ENCODE results near the gene ARHGAP36.

ARHGAP36 gene

GRCh38 chrX:131047180-131047579 lies 11.0 kb upstream of the ARHGAP36 start:
- no peak overlapping the region for H3K4me3 ChIP-seq (ENCODE audit: low read depth, low read length, poor library complexity, severe bottlenecking)

GRCh38 chrX:131053076-131053475 lies 5.1 kb upstream of the ARHGAP36 start:
- no peaks in the 10 kb centered on the region for H3K9me2 ChIP-seq (ENCODE audit: low read depth, low read length)
- no peak overlapping the region for H3K4me3 ChIP-seq (ENCODE audit: low read depth, low read length, poor library complexity, severe bottlenecking)
- no peaks in the 10 kb centered on the region for H3F3A ChIP-seq (ENCODE audit: insufficient read depth, low read length)
- H3K27ac ChIP-seq (ENCODE audit: low read depth, low read length, poor library complexity, severe bottlenecking): no peak overlapping the region
- H3K4me1 ChIP-seq (ENCODE audit: insufficient read depth, low read length, severe bottlenecking): no peaks in the 10 kb centered on the region
- H3K79me2 ChIP-seq (ENCODE audit: insufficient read depth, low read length): no peaks in the 10 kb centered on the region
- no peaks in the 10 kb centered on the region for H3K27me3 ChIP-seq (ENCODE audit: insufficient read depth, low read length)
- no peaks in the 10 kb centered on the region for H3K9me3 ChIP-seq (ENCODE audit: low read length)
- H4K20me1 ChIP-seq (ENCODE audit: insufficient read depth, low read length): no peaks in the 10 kb centered on the region
- no peaks in the 10 kb centered on the region for H3K36me3 ChIP-seq (ENCODE audit: insufficient read depth, low read length)
- no peak overlapping the region for H2AFZ ChIP-seq (ENCODE audit: low read length)
- no peak overlapping the region for H3K9ac ChIP-seq (ENCODE audit: low read length)
- TF ChIP-seq EZH2 (IDR thresholded peaks at IDR 0.05; ENCODE audit: borderline replicate concordance, low read length) (no peak), CTCF (IDR thresholded peaks at IDR 0.05; ENCODE audit: low read length) (no peak)
- no peak overlapping the region for H3K4me2 ChIP-seq (ENCODE audit: low read length)

More at GRCh38 chrX:131047180-131047579, 11.0 kb upstream of the ARHGAP36 start:
- Histone ChIP-seq H3K27me3 (ENCODE audit: insufficient read depth, low read length) (no peaks in the 10 kb centered on the region), H3K9ac (ENCODE audit: low read length) (no peak overlapping the region), H3K4me1 (ENCODE audit: insufficient read depth, low read length, severe bottlenecking) (no peaks in the 10 kb centered on the region), H3K36me3 (ENCODE audit: insufficient read depth, low read length) (no peaks in the 10 kb centered on the region), H3K27ac (ENCODE audit: low read depth, low read length, poor library complexity, severe bottlenecking) (no peak overlapping the region), H3K9me2 (ENCODE audit: low read depth, low read length) (no peaks in the 10 kb centered on the region), H3F3A (ENCODE audit: insufficient read depth, low read length) (no peaks in the 10 kb centered on the region), H3K9me3 (ENCODE audit: low read length) (no peaks in the 10 kb centered on the region), H4K20me1 (ENCODE audit: insufficient read depth, low read length) (no peaks in the 10 kb centered on the region), H2AFZ (ENCODE audit: low read length) (no peak overlapping the region), H3K79me2 (ENCODE audit: insufficient read depth, low read length) (no peaks in the 10 kb centered on the region), H3K4me2 (ENCODE audit: low read length) (no peak overlapping the region)
- TF ChIP-seq CTCF (IDR thresholded peaks at IDR 0.05; ENCODE audit: low read length) (no peak), EZH2 (IDR thresholded peaks at IDR 0.05; ENCODE audit: borderline replicate concordance, low read length) (no peak)

DNA sequence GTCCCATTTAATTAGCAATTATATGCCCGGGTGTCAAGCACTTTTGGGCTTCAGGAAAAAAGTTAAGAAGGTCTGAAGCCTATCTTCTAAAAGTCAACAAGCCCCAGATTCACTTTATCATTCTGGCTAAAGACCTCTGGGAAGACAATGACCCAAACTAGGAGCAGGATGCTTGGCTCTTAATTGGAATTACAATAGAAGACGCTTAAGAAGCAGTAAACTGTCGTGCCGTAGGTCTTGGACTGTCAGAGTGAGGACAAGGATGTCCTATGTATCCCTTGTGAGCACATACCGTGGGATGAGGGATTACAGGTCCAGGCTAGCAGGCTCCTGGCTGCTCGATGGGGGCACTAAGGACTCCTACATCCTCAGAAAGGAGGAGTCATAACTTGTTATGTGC lies 3.2 kb upstream of the ARHGAP36 start:
- Histone ChIP-seq H2AFZ (ENCODE audit: low read length) (no peak overlapping the region), H3K79me2 (ENCODE audit: insufficient read depth, low read length) (no peaks in the 10 kb centered on the region), H3K9me2 (ENCODE audit: low read depth, low read length) (no peaks in the 10 kb centered on the region), H3K36me3 (ENCODE audit: insufficient read depth, low read length) (no peaks in the 10 kb centered on the region), H3F3A (ENCODE audit: insufficient read depth, low read length) (no peaks in the 10 kb centered on the region), H3K27ac (ENCODE audit: low read depth, low read length, poor library complexity, severe bottlenecking) (no peak overlapping the region), H4K20me1 (ENCODE audit: insufficient read depth, low read length) (no peaks in the 10 kb centered on the region), H3K27me3 (ENCODE audit: insufficient read depth, low read length) (no peaks in the 10 kb centered on the region), H3K9me3 (ENCODE audit: low read length) (no peaks in the 10 kb centered on the region), H3K4me2 (ENCODE audit: low read length) (no peak overlapping the region), H3K4me1 (ENCODE audit: insufficient read depth, low read length, severe bottlenecking) (no peaks in the 10 kb centered on the region), H3K9ac (ENCODE audit: low read length) (no peak overlapping the region), H3K4me3 (ENCODE audit: low read depth, low read length, poor library complexity, severe bottlenecking) (no peak overlapping the region)
- TF ChIP-seq EZH2 (IDR thresholded peaks at IDR 0.05; ENCODE audit: borderline replicate concordance, low read length) (no peak), CTCF (IDR thresholded peaks at IDR 0.05; ENCODE audit: low read length) (no peak)

Data from OCI-LY1 (cell line).